Parathyroid adenoma (tissue), 2 donors: Measurements from ENCODE around the gene GRIK4.

ENCODE experiments used
- H2AFZ ChIP-seq: fragments of 300-600 bp; sonication (generic); one replicate; pipeline ENCODE4 v1.7.0; 2017; ENCODE audit warnings: antibody characterized with exemption, mild to moderate bottlenecking
- H3K27ac ChIP-seq: fragments of 300-600 bp; sonication (generic); one replicate; pipeline ENCODE4 v1.7.0; 2017
- H3K27me3 ChIP-seq: fragments of 300-600 bp; sonication (generic); one replicate; pipeline ENCODE4 v1.7.0; 2017; ENCODE audit warnings: low read length; ENCODE audit not compliant: control insufficient read depth, insufficient read depth
- H3K36me3 ChIP-seq: fragments of 300-600 bp; sonication (generic); one replicate; pipeline ENCODE4 v1.7.0; 2017; ENCODE audit warnings: low read length; ENCODE audit not compliant: control insufficient read depth, insufficient read depth
- H3K4me1 ChIP-seq: fragments of 300-600 bp; sonication (generic); one replicate; pipeline ENCODE4 v1.7.0; 2017; ENCODE audit warnings: control low read depth
- H3K4me2 ChIP-seq: fragments of 300-600 bp; sonication (generic); one replicate; pipeline ENCODE4 v1.7.0; 2017; ENCODE audit warnings: low read length
- H3K4me3 ChIP-seq: fragments of 300-600 bp; sonication (generic); one replicate; pipeline ENCODE4 v1.7.0; 2017; ENCODE audit warnings: low read depth, low read length
- H3K79me2 ChIP-seq: fragments of 300-600 bp; sonication (generic); one replicate; pipeline ENCODE4 v1.7.0; 2017; ENCODE audit warnings: control low read depth
- H3K9ac ChIP-seq: fragments of 300-600 bp; sonication (generic); one replicate; pipeline ENCODE4 v1.7.0; 2017; ENCODE audit warnings: mild to moderate bottlenecking
- H3K9me3 ChIP-seq: fragments of 300-600 bp; sonication (generic); one replicate; pipeline ENCODE4 v1.7.0; 2017; ENCODE audit warnings: low read length; ENCODE audit not compliant: control insufficient read depth
- CTCF ChIP-seq: fragments of 300-600 bp; sonication (generic); IDR thresholded peaks from one replicate; pipeline ENCODE4 v1.7.0; 2017; ENCODE audit warnings: antibody characterized with exemption, mild to moderate bottlenecking
- donor health status: primary hyperparathyroidism.

The GRIK4 gene

GRCh38 chr11:120789391-120789790 lies 277.8 kb downstream of the GRIK4 start:
- Histone ChIP-seq H2AFZ (no peak overlapping the region), H3K79me2 (no peaks in the 10 kb centered on the region), H3K9me3 (no peaks in the 10 kb centered on the region), H3K36me3 (no peaks in the 10 kb centered on the region), H3K4me1 (no peaks in the 10 kb centered on the region), H3K4me3 (no peak overlapping the region), H3K27me3 (no peaks in the 10 kb centered on the region), H3K9ac (no peak overlapping the region), H3K4me2 (no peak overlapping the region), H3K27ac (no peak overlapping the region)
- TF ChIP-seq CTCF = no peak

- TF ChIP-seq CTCF = no peak
- Histone ChIP-seq H3K27ac (no peak overlapping the region), H3K79me2 (no peaks in the 10 kb centered on the region), H3K9me3 (no peaks in the 10 kb centered on the region), H3K4me1 (no peaks in the 10 kb centered on the region), H3K4me2 (no peak overlapping the region), H3K4me3 (no peak overlapping the region), H2AFZ (no peak overlapping the region), H3K27me3 (no peaks in the 10 kb centered on the region), H3K36me3 (no peaks in the 10 kb centered on the region), H3K9ac (no peak overlapping the region)
These were observed 280.8 kb downstream of the GRIK4 start for GRCh38 chr11:120792306-120792705.

GRCh38 chr11:120793150-120793549 lies 281.6 kb downstream of the GRIK4 start:
- Histone ChIP-seq H3K4me3 (no peak overlapping the region), H3K9me3 (no peaks in the 10 kb centered on the region), H3K4me2 (no peak overlapping the region), H3K27ac (no peak overlapping the region), H3K9ac (no peak overlapping the region), H3K4me1 (no peaks in the 10 kb centered on the region), H3K79me2 (no peaks in the 10 kb centered on the region), H3K27me3 (no peaks in the 10 kb centered on the region), H3K36me3 (no peaks in the 10 kb centered on the region), H2AFZ (no peak overlapping the region)
- TF ChIP-seq CTCF = no peak

- no peak overlapping the region for H3K4me3 ChIP-seq
- TF ChIP-seq CTCF = no peak
- no peak overlapping the region for H3K27ac ChIP-seq
- no peaks in the 10 kb centered on the region for H3K27me3 ChIP-seq
- no peaks in the 10 kb centered on the region for H3K9me3 ChIP-seq
- no peak overlapping the region for H3K9ac ChIP-seq
- no peaks in the 10 kb centered on the region for H3K79me2 ChIP-seq
- no peak overlapping the region for H3K4me2 ChIP-seq
- no peaks in the 10 kb centered on the region for H3K36me3 ChIP-seq
- no peaks in the 10 kb centered on the region for H3K4me1 ChIP-seq
- no peak overlapping the region for H2AFZ ChIP-seq
These were observed 282.4 kb downstream of the GRIK4 start for GRCh38 chr11:120793806-120794479.

GRCh38 chr11:120794748-120795147 lies 283.2 kb downstream of the GRIK4 start:
- H3K9me3 ChIP-seq = no peaks in the 10 kb centered on the region
- no peak overlapping the region for H3K4me2 ChIP-seq
- no peaks in the 10 kb centered on the region for H3K27me3 ChIP-seq
- H3K9ac ChIP-seq = no peak overlapping the region
- no peak overlapping the region for H2AFZ ChIP-seq
- H3K4me1 ChIP-seq = no peaks in the 10 kb centered on the region
- H3K27ac ChIP-seq = no peak overlapping the region
- no peaks in the 10 kb centered on the region for H3K36me3 ChIP-seq
- H3K79me2 ChIP-seq = no peaks in the 10 kb centered on the region
- TF ChIP-seq CTCF = no peak
- no peak overlapping the region for H3K4me3 ChIP-seq
